ENCODE measurements around the gene KLHL41. TPM values are rescaled to one million over a fixed set of nuclear protein-coding genes. Genes with fewer than 3 reads are reported as not detected.
A peak's percentile ranks its signal among the peaks of the same experiment; 100 is the strongest.
"Not testable (repeated sequence)": the region's sequence is repeated elsewhere in the genome, so short reads cannot be mapped to it uniquely, and the experiment has no call there.

KLHL41 gene
- total RNA-seq, 1 donor from 2014 or later = not detected

DNA sequence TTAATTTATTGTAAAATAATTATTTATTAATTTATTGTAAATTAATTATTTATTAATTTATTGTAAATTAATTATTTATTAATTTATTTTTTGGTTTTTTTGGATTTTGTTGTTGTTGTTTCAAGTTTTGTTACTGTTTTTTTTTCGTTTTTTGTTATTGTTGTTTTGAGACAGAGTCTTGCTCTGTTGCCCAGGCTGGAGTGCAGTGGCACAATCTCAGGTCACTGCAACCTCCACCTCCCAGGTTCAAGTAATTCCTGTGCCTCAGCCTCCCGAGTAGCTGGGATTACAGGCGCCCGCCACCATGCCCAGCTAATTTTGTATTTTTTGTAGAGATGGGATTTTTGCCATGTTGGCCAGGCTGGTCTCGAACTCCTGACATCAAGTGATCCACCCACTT, 52.6 kb downstream of the KLHL41 start:
- not testable (repeated sequence) for DNase-seq (ENCODE audit: low spot score); H3K9me3 Mint-ChIP-seq; H3K4me3 Mint-ChIP-seq (ENCODE audit: low read depth); H3K27me3 Mint-ChIP-seq (ENCODE audit: low read depth); H3K4me1 Mint-ChIP-seq (ENCODE audit: low read depth); H3K27ac Mint-ChIP-seq
- H3K36me3 Mint-ChIP-seq (ENCODE audit: low read depth) = peaks cover 39% of the 10 kb centered on the region
- intact Hi-C loops (cut with micrococcal nuclease) = loop anchor here (5.0 kb wide), 1 partner anchor 590 kb away; no protein-coding TSS in a partner anchor

DNA sequence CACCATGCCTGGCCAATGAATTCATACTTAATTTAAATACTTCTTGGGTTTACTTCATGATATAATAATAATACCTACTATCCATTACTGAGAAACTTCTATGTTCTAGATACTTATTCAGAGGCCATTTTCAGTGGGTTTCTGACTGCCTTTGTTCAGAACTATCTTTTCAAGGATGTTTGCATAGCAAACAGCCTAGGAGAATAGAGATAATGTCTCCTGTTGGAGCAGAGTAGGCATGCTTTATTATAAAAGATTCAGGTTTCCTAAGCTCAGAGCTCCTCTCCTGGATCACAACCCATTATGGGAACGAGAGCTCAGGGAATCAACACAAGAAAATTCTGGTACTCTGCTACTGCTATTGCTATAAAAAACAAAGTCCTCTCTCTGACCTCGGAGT, 53.0 kb downstream of the KLHL41 start:
- intact Hi-C loops (cut with micrococcal nuclease) = loop anchor here (5.0 kb wide), 1 partner anchor 590 kb away; no protein-coding TSS in a partner anchor
- Mint-ChIP-seq H3K4me3 (ENCODE audit: low read depth) (no peak overlapping the region), H3K36me3 (ENCODE audit: low read depth) (peaks cover 43% of the 10 kb centered on the region), H3K9me3 (no peaks in the 10 kb centered on the region), H3K4me1 (ENCODE audit: low read depth) (peaks cover under 1% of the 10 kb centered on the region), H3K27me3 (ENCODE audit: low read depth) (no peaks in the 10 kb centered on the region), H3K27ac (no peak overlapping the region)
- DNase-seq (ENCODE audit: low spot score) = no peak

DNA sequence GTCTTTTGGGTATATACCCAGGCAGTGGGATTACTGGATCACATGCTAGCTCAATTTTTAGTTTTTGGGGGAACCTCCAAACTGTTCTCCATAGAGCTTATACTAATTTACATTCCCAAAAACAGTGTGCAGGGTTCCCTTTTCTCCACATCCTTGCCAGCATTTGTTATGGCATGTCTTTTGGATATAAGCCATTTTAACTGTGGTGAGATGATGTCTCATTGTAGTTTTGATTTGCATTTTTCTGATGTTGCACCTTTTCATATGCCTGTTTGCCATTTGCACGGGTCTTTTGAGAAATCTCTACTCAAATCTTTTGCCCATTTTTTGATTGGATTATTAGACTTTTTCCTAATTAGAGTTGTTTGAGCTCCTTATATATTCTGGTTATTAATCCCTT, 56.2 kb downstream of the KLHL41 start:
- DNase-seq (ENCODE audit: low spot score) = no peak
- no peak overlapping the region for H3K27ac Mint-ChIP-seq
- intact Hi-C loops (cut with micrococcal nuclease) = no loop called here
- H3K36me3 Mint-ChIP-seq (ENCODE audit: low read depth) = peaks cover 58% of the 10 kb centered on the region
- H3K27me3 Mint-ChIP-seq (ENCODE audit: low read depth) = no peaks in the 10 kb centered on the region
- H3K9me3 Mint-ChIP-seq = no peaks in the 10 kb centered on the region
- H3K4me1 Mint-ChIP-seq (ENCODE audit: low read depth) = peaks cover 11% of the 10 kb centered on the region
- H3K4me3 Mint-ChIP-seq (ENCODE audit: low read depth) = no peak overlapping the region

DNA sequence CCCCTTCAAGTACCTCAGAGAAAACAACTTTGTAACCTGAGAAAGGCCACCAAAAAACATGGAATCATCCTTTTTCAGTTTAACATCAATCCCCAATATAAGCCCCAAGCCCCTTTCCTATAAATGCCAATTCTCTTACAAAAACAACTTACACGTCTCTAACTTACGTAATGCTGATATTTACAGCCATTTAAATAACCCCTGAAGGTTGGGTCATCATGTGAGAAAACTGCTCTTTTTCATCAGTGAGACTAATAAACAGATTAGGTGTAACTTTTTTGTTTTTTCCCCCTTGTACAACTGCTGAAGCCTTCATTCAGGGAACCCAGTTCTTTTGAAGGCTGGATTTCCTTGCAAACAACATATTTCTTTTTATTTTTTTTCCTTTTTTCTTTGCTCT, 60.4 kb downstream of the KLHL41 start:
- intact Hi-C loops (cut with micrococcal nuclease) = loop anchor here (5.0 kb wide), 1 partner anchor 257 kb away; the partner anchor contains the start of gene UBR3
- peaks cover 44% of the 10 kb centered on the region for H3K36me3 Mint-ChIP-seq (ENCODE audit: low read depth)
- H3K4me3 Mint-ChIP-seq (ENCODE audit: low read depth) = no peak overlapping the region
- no peaks in the 10 kb centered on the region for H3K9me3 Mint-ChIP-seq
- no peaks in the 10 kb centered on the region for H3K27me3 Mint-ChIP-seq (ENCODE audit: low read depth)
- no peak overlapping the region for H3K27ac Mint-ChIP-seq
- DNase-seq (ENCODE audit: low spot score) = no peak
- H3K4me1 Mint-ChIP-seq (ENCODE audit: low read depth) = peaks cover 22% of the 10 kb centered on the region

DNA sequence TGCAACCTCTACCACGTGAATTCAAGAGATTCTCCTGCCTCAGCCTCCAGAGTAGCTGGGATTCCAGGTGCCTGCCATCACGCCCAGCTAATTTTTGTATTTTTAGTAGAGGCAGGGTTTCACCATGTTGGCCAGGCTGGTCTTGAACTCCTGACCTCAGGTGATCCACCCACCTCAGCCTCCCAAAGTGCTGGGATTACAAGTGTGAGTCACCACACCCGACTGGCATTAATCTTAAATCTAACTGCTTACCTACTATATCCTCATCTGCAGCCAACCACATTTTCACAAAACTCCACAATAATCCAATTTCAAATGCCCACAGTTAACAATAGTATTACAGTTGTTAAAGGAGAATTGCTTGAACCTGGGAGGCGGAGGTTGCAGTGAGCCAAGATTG, 61.2 kb downstream of the KLHL41 start:
- not testable (repeated sequence) for H3K27me3 Mint-ChIP-seq (ENCODE audit: low read depth); DNase-seq (ENCODE audit: low spot score); H3K4me3 Mint-ChIP-seq (ENCODE audit: low read depth); H3K9me3 Mint-ChIP-seq; H3K27ac Mint-ChIP-seq
- intact Hi-C loops (cut with micrococcal nuclease) = loop anchor here (5.0 kb wide), 1 partner anchor 257 kb away; the partner anchor contains the start of gene UBR3
- Mint-ChIP-seq H3K36me3 (ENCODE audit: low read depth) (peaks cover 38% of the 10 kb centered on the region), H3K4me1 (ENCODE audit: low read depth) (peaks cover 22% of the 10 kb centered on the region)

DNA sequence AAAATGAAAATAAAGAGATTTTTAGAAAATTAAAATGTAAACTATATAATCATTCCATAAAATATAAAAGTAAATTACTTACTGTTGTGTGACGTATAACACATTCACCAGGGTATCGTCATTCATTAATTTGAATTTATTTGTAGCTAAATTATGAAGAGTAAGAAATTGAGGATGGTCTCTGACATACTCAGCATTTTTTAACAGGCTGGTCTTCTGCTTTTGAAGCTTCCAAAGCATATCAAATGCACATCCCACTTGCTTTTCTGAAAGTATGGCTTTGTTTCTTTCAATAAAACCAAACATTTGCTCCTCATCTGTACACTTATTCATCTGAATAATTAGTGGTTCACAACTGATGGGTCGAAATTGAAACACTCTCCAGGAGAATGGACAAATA, 62.1 kb downstream of the KLHL41 start:
- Mint-ChIP-seq H3K36me3 (ENCODE audit: low read depth) (peaks cover 34% of the 10 kb centered on the region), H3K27ac (no peak overlapping the region), H3K4me3 (ENCODE audit: low read depth) (no peak overlapping the region), H3K27me3 (ENCODE audit: low read depth) (no peaks in the 10 kb centered on the region), H3K4me1 (ENCODE audit: low read depth) (peaks cover 22% of the 10 kb centered on the region), H3K9me3 (no peaks in the 10 kb centered on the region)
- DNase-seq (ENCODE audit: low spot score) = no peak
- intact Hi-C loops (cut with micrococcal nuclease) = loop anchor here (5.0 kb wide), 1 partner anchor 256 kb away; the partner anchor contains the start of gene UBR3

DNA sequence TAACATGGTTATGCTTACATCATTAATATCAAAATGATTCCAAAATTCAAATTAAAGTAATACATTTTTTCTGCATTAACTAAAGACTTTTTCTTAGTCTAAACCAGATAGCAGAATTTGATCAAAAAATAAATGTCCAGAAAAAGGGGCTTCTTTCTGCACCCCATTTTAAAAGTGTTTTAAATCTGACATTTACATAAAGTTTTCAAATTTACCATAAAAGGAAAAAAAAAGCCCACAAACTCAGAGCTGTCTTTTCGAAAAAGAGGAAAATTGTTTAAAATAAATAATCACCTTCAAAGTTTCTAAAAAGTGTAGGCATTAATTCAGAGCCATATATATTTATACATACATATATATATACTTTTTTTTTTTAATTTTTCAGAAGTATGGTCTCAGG, 62.7 kb downstream of the KLHL41 start:
- no peak for DNase-seq (ENCODE audit: low spot score)
- Mint-ChIP-seq H3K9me3 (no peaks in the 10 kb centered on the region), H3K4me3 (ENCODE audit: low read depth) (no peak overlapping the region), H3K4me1 (ENCODE audit: low read depth) (peaks cover 22% of the 10 kb centered on the region), H3K36me3 (ENCODE audit: low read depth) (peaks cover 33% of the 10 kb centered on the region), H3K27ac (no peak overlapping the region), H3K27me3 (ENCODE audit: low read depth) (no peaks in the 10 kb centered on the region)
- intact Hi-C loops (cut with micrococcal nuclease) = loop anchor here (5.0 kb wide), 1 partner anchor 255 kb away; the partner anchor contains the start of gene UBR3

DNA sequence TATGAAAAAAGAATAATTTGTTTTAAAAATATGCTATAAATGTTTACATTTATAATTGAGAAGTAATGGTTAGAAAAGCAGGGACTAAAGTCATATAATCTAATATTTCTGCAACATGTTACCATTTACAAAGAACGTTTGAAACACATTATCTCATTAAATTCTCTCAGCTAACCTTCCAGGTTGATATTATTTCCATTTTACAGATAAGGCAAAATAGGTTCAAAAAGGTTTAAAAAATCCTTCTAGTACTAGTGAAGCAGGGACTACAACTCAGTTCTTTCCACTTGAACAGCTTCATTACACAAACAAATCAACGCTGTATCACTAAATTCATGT, 63.3 kb downstream of the KLHL41 start:
- H3K27ac Mint-ChIP-seq = peak overlapping the region; percentile 91
- H3K36me3 Mint-ChIP-seq (ENCODE audit: low read depth) = peaks cover 27% of the 10 kb centered on the region
- H3K4me1 Mint-ChIP-seq (ENCODE audit: low read depth) = peaks cover 20% of the 10 kb centered on the region
- no peaks in the 10 kb centered on the region for H3K9me3 Mint-ChIP-seq
- no peaks in the 10 kb centered on the region for H3K27me3 Mint-ChIP-seq (ENCODE audit: low read depth)
- no peak for DNase-seq (ENCODE audit: low spot score)
- peak overlapping the region; percentile 97 for H3K4me3 Mint-ChIP-seq (ENCODE audit: low read depth)
- intact Hi-C loops (cut with micrococcal nuclease) = loop anchor here (1.0 to 5.0 kb wide), 3 partner anchors 12 to 255 kb away; partner anchors contain the start of genes PPIG and UBR3

DNA sequence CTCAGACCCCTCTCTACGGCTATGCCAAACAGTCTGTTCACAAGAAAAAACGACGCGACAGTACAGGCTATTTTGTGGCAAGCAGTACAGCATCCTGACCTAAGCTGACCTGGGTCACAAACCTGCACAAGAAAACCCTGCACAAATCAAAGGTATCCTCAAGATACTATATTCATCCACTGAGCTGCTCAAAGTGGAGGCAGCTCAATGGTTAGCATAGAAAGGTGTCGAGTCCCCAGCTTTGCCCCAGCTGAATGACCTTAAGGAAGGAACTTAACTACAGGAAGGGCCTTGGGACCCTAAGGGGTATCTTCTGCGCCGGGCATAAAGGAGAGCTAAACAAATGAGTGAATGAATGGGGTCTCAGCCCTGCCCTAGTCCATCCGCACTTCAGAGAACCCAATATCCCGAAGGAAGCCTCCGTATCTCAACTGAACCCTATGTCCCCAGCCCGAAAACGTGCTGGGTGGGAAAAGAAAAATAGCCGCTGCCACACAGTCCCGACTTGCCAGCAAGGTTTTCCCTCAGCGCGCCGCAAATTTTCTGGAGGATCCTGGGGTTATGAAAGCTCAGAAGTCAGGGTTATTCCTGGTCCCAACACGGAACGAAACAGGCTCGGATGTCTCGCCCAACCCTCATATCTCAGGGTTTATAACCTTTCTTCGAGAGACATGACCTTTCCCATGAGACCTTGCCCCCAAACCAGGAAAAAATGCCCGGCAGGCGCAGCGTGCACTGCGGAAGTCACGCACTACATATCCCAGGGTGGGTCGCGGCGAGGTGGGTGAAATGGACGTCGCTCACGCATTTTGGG, 63.9 kb downstream of the KLHL41 start, which contains the start of gene FASTKD1:
TSS of gene FASTKD1 (minus strand) at position 706 of the 814 bp plus-strand sequence. CDS start 1,836 bp downstream, outside the sequence.
- Mint-ChIP-seq H3K27me3 (ENCODE audit: low read depth) (no peaks in the 10 kb centered on the region), H3K4me3 (ENCODE audit: low read depth) (peak within 1 kb of the TSS; percentile 97), H3K4me1 (ENCODE audit: low read depth) (peaks cover 18% of the 10 kb centered on the region), H3K27ac (peak within 1 kb of the TSS; percentile 91), H3K36me3 (ENCODE audit: low read depth) (peaks cover 23% of the 10 kb centered on the region), H3K9me3 (no peaks in the 10 kb centered on the region)
- peak; percentile 81 for DNase-seq (ENCODE audit: low spot score)
- intact Hi-C loops (cut with micrococcal nuclease) = loop anchor here (1.0 to 5.0 kb wide), 3 partner anchors 11 to 254 kb away; partner anchors contain the start of genes PPIG and UBR3

DNA sequence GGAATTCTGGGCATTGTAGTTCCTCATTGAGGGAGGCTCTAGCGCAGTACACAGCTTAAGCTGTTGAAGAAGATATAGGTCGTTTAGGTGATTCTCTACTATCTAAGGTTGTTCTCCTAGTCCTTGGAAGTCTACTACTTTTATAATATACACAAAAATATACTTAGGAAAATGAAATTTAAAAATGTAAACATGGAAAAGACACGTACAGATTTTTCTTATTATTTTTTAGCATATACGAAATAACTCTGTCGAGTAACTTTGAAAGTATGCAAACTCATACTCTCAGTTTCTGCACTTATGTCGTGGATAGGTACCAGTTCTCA, 64.4 kb downstream of the KLHL41 start:
- Mint-ChIP-seq H3K27ac (peak overlapping the region; percentile 91), H3K36me3 (ENCODE audit: low read depth) (peaks cover 21% of the 10 kb centered on the region), H3K4me1 (ENCODE audit: low read depth) (peaks cover 18% of the 10 kb centered on the region), H3K27me3 (ENCODE audit: low read depth) (peaks cover 4% of the 10 kb centered on the region), H3K9me3 (no peaks in the 10 kb centered on the region), H3K4me3 (ENCODE audit: low read depth) (peak overlapping the region; percentile 97)
- no peak for DNase-seq (ENCODE audit: low spot score)
- intact Hi-C loops (cut with micrococcal nuclease) = loop anchor here (1.0 to 5.0 kb wide), 3 partner anchors 10 to 253 kb away; partner anchors contain the start of genes PPIG and UBR3

DNA sequence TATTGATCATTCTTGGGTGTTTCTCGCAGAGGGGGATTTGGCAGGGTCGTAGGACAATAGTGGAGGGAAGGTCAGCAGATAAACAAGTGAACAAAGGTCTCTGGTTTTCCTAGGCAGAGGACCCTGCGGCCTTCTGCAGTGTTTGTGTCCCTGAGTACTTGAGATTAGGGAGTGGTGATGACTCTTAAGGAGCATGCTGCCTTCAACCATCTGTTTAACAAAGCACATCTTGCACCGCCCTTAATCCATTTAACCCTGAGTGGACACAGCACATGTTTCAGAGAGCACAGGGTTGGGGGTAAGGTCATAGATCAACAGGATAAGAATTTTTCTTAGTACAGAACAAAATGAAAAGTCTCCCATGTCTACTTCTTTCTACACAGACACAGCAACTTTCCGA, 65.0 kb downstream of the KLHL41 start:
- not testable (repeated sequence) for H3K27me3 Mint-ChIP-seq (ENCODE audit: low read depth); DNase-seq (ENCODE audit: low spot score); H3K9me3 Mint-ChIP-seq; H3K27ac Mint-ChIP-seq
- peaks cover 15% of the 10 kb centered on the region for H3K4me1 Mint-ChIP-seq (ENCODE audit: low read depth)
- intact Hi-C loops (cut with micrococcal nuclease) = loop anchor here (5.0 kb wide), 1 partner anchor 253 kb away; the partner anchor contains the start of gene UBR3
- peak overlapping the region; percentile 55 for H3K4me3 Mint-ChIP-seq (ENCODE audit: low read depth)
- H3K36me3 Mint-ChIP-seq (ENCODE audit: low read depth) = peaks cover 16% of the 10 kb centered on the region

DNA sequence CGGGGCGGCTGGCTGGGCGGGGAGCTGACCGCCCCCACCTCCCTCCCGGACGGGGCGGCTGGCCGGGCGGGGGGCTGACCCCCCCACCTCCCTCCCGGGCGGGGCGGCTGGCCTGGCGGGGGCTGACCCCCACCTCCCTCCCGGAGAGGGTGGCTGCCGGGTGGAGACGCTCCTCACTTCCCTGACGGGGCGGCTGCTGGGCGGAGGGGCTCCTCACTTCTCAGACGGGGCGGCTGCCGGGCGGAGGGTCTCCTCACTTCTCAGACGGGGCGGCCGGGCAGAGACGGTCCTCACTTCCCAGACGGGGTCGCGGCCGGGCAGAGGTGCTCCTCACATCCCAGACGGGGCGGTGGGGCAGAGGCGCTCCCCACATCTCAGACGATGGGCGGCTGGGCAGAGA, 65.8 kb downstream of the KLHL41 start:
- H3K4me3 Mint-ChIP-seq (ENCODE audit: low read depth); H3K9me3 Mint-ChIP-seq; H3K27ac Mint-ChIP-seq; DNase-seq (ENCODE audit: low spot score); H3K27me3 Mint-ChIP-seq (ENCODE audit: low read depth); intact Hi-C loops (cut with micrococcal nuclease): not testable (repeated sequence)
- H3K4me1 Mint-ChIP-seq (ENCODE audit: low read depth) = peaks cover 13% of the 10 kb centered on the region
- peaks cover 11% of the 10 kb centered on the region for H3K36me3 Mint-ChIP-seq (ENCODE audit: low read depth)

Measured in activated T-helper 2 cell treated with anti-CD3 and anti-CD28 coated beads, Interferon-gamma antibody, Interleukin-2, Interleukin-4, amounts not matched to agents 10 μg/mL and 5 μg/mL and 100 μg/mL, durations not matched to agents 14 hours and 24 hours and 36 hours (primary cell).